HG03457 (cell line): Measurements from ENCODE around the gene UBAP1L.

Source experiments
- ATAC-seq: cut with Tn5 transposase; IDR thresholded peaks from one replicate; pipeline ENCODE4 v1.9.1; 2021; ENCODE audit warnings: moderate number of reproducible peaks; ENCODE audit not compliant: unreplicated experiment

The UBAP1L gene

GRCh38 chr15:65067645-65068402 lies 47.2 kb downstream of the UBAP1L start, which contains the start of gene RASL12:
TSS of gene RASL12 (minus strand) at chr15:65067991. CDS start at chr15:65067835, 156 bp downstream.
- no peak for ATAC-seq

- ATAC-seq = no peak
Observed at GRCh38 chr15:65067317-65067644, 47.7 kb downstream of the UBAP1L start.

GRCh38 chr15:65066635-65067316 lies 48.2 kb downstream of the UBAP1L start:
- ATAC-seq = no peak

- ATAC-seq = no peak
Observed at GRCh38 chr15:65066001-65066634, 48.9 kb downstream of the UBAP1L start.

DNA sequence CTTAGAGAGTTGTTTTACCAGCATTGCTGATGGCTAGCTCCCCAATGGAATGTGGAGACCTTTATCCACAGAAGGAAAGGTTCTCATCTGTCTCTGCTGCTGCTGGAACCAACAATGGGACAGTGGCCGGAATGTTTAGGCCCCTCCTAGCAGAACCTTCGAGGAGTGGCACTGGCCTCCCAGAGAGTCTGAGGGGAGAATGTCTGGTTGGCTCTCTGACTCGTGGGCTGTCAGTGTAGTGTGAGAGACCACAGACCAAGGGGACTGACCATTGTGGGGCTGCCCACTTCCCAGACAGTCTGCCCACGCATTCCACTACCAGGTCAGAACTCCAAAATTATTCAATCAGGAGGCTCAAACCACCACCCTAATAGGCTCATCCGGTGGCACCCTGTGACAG lies 52.3 kb downstream of the UBAP1L start:
- ATAC-seq = no peak

- ATAC-seq = no peak
Observed at GRCh38 chr15:65062061-65062460, 52.9 kb downstream of the UBAP1L start.

- no peak for ATAC-seq
Observed at GRCh38 chr15:65060641-65061397, 54.2 kb downstream of the UBAP1L start.

- ATAC-seq = no peak
Observed at GRCh38 chr15:65059931-65060596, 54.9 kb downstream of the UBAP1L start.

DNA sequence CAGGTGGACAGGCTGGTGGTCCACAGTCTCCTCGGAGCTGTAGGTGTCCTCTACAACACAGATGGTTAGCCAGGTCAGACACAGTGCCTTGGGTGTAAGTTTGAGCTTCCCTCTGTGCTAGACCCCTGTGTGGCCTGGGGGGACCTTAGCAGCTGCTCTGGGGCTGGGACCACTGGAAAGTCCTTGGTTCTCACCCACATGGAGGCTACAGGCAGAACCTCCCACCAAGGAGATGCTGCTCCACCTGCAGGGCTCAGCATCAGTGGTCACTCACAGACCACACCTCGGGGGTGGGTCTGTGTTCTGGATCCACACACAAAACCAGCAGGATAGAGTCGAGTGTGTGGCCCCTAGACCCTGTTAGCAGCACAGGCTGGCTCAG lies 55.6 kb downstream of the UBAP1L start:
- no peak for ATAC-seq

DNA sequence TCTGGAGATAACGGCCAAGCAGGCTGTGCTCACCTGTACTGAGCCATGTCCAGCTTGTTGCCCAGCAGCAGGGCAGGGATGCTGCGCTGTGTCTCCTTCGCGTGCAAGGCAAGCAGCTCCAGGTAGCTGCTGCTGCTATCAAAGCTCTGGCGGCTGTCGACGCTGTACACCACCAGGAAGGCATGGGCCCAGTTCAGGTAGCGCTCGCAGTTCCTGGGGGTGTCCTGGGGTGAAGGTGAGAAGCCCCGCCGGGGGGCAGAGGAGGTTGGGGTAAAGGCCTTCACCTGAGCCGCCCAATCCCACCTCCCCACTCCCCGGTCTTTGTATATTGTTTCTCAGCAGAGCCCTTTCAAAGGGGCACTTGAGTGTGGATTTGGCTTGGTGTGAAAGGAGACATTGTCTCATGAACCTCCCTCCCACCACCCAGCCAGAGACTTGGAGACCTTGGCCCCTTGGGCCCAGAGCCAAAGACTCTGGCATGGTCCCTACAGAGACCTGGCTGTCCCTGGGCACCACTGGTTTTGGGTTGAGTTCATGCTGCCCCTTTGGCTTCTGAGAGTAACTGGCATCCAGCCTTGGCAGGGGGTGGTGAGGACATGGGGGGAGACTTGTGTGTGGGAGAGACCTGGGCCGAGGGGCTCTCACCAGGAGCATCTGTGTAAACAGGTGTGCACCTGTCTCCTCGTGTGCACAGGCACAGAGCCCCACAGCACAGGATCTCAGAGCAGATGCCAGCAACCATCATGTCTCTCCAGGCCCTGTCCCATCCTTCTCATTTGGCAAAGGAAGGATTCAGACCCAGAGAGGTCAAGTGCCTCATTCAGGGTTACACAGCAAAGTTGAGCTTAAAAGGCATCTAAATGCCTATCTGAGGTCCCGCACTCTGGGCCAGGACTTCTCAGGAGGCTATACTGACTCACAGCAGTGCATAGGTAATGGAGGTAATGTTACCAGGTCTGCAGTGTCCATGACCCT lies 56.3 kb downstream of the UBAP1L start:
- no peak for ATAC-seq

GRCh38 chr15:65057549-65057940 lies 57.5 kb downstream of the UBAP1L start:
- no peak for ATAC-seq

DNA sequence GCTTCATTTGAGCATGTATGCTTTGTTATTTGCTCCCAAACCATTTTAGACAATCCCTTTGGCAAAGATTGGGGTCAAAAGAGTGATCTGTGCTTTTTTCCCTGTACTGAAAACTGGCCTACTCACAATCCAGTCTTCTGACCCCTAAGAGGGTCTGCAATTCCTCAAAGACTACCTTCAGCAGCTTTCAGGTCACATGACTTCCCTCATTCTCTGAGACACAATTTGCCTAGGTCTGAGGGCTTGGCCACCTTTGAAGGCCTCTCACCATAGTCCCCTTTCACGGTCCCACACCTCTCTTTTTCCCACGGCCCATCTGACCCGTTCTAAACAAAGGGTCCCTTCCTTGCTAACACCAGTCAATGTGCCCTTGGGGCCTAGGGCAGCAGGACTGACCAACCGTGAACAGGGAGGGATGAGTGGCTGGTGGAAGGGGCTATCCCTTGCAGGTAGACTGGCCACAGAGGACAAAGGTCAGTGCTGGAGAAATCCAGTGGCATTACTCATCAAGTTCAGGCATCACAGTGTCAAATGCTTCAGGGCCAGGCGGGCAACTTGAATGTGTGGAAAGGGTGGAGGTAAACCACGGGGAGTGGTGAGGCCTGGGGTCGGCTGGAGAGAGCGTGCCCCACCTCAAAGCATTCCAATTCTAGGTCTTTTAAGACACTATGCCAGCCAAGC lies 58.0 kb downstream of the UBAP1L start:
- ATAC-seq = no peak

- ATAC-seq = no peak
Observed at GRCh38 chr15:65056106-65056505, 58.9 kb downstream of the UBAP1L start.

DNA sequence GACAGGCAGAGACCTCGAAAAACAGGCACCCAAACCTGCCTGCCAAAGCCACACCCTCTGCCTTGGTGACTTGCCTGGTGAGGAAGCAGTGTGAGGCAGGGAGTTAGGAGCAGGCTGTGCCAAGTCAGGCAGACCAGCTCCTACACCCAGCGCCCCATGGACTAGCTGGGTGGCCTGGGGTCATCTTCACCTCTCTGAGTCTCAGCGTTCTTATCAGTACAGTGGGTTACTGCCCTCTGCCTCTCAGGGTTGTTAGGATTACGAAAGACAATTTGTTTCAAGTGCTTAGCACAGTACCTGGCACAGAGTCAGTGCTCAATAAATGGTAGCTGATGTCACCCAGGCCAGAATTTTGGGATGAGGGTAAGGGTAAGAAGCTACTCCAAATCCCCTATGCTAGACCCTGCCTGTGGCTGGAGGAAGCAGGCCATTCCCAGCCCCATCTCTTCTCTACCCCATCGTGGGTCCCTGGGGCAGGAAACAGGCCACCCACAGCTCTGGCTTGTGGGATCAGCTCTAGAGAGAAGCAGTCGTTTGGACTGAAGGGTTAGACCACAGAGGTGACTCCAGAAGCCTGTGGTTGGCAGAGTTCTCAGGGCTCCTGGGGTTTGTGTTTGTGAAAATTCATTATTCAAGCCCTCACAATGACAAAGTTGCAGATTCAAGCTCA lies 59.7 kb downstream of the UBAP1L start:
- ATAC-seq = no peak

DNA sequence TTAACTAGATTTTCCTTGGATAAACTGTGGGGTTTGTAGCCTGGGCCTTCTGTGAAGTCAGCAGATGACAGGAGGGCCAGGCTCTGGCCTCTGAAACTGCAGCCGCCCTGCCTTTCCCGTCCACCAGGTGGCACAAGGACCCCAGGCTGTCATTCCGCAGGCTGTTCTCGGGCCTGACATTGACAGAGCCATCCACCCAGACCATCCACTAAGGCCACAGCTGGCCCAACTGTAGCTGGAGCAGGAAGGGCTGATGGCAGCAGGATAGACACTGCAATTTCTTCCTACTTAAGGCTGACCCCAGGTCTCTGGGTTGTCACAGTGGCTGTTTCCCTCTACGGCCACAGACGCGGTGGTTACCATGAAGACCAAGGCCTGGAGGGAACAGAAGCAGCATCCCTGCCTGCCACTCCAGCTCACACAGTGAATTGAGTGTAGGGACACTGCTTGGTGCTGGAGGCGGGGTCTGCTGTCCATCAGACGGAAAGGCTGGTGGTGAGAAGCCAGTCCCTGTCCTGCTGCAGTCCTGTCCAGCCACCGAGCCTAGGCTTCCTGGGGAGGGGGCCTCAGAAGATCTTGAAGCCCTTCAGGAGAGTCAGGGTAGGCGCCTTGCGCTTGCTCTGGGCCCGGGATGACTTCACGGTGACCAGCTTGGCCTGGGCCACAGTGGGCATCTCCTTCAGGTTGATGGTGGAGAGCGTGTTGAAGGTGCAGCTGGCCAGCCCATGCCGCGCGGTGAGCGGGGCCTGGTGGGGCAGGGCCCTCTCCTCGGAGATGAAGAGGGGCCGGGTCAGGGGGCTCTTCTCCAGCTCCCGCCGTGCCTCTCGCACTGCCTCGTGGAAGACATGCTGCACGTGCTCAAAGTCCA lies 60.4 kb downstream of the UBAP1L start:
- ATAC-seq = no peak

DNA sequence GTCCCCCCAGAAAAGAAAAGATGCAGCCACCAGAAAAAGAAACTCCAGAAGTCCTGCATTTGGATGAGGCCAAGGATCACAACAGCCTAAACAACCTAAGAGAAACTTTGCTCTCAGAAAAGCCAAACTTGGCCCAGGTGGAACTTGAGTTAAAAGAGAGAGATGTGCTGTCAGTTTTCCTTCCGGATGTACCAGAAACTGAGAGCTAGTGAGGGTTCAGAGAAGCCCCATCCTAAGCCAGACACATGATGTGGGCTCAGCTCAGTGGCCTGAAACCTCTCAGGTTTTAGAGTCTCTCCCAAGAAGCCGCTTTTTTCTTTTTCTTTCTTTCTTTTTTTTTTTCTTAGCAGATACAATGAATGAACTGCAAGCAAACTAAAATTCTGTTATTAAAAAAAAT lies 62.0 kb downstream of the UBAP1L start:
- ATAC-seq = no peak

DNA sequence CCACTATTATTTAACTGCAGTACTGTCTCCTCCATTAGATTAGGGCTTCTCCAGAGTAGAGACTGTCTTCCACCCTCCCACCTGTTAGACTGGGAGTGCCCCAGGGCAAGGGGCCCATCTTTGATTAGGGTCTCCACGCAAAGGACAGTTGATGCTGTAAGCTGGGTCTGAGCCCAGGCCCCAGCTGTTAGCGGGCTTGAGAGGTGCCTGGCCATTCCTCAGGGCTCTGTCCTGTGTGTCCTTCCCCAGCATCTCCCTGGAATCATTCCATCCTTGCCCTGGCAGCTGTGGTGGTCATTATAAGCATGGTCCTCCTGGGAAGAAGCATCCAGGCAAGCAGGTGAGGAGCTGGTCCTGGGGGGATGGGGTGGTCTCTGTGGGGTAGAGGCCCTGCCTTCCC lies 63.7 kb downstream of the UBAP1L start:
- ATAC-seq = no peak

GRCh38 chr15:65050270-65050669 lies 64.7 kb downstream of the UBAP1L start:
- no peak for ATAC-seq
